ENCODE data around the gene TRPC4.

The TRPC4 gene

GRCh38 chr13:37662624-37663023 is 206.9 kb downstream of the TRPC4 start:
- no peaks in the 10 kb centered on the region for H3K27me3 ChIP-seq (ENCODE audit: insufficient read depth, poor library complexity, severe bottlenecking)
- H3K27ac ChIP-seq (replicated peaks): no peak overlapping the region
- TF ChIP-seq, protein P1, sequence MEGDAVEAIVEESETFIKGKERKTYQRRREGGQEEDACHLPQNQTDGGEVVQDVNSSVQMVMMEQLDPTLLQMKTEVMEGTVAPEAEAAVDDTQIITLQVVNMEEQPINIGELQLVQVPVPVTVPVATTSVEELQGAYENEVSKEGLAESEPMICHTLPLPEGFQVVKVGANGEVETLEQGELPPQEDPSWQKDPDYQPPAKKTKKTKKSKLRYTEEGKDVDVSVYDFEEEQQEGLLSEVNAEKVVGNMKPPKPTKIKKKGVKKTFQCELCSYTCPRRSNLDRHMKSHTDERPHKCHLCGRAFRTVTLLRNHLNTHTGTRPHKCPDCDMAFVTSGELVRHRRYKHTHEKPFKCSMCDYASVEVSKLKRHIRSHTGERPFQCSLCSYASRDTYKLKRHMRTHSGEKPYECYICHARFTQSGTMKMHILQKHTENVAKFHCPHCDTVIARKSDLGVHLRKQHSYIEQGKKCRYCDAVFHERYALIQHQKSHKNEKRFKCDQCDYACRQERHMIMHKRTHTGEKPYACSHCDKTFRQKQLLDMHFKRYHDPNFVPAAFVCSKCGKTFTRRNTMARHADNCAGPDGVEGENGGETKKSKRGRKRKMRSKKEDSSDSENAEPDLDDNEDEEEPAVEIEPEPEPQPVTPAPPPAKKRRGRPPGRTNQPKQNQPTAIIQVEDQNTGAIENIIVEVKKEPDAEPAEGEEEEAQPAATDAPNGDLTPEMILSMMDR (IDR thresholded peaks at IDR 0.05; ENCODE audit: insufficient read depth, low read length): no peak
- no peak for DNase-seq (ENCODE audit: low read depth in 1 of 2, low spot score in 1 of 2)
- H3K4me3 ChIP-seq (replicated peaks; ENCODE audit: insufficient read depth, low read length): no peak overlapping the region

GRCh38 chr13:37657956-37658355 is 211.6 kb downstream of the TRPC4 start:
- Histone ChIP-seq H3K27ac (replicated peaks) (no peak overlapping the region), H3K4me3 (replicated peaks; ENCODE audit: insufficient read depth, low read length) (no peak overlapping the region), H3K27me3 (ENCODE audit: insufficient read depth, poor library complexity, severe bottlenecking) (no peaks in the 10 kb centered on the region)
- DNase-seq (ENCODE audit: low read depth in 1 of 2, low spot score in 1 of 2): no peak
- TF ChIP-seq, protein P1 (IDR thresholded peaks at IDR 0.05; ENCODE audit: insufficient read depth, low read length): no peak
- TF ChIP-seq GABPA (IDR thresholded peaks at IDR 0.05; ENCODE audit: low read depth) (no peak), SPI1 (IDR thresholded peaks at IDR 0.05; ENCODE audit: borderline replicate concordance, low read depth) (no peak), REST (IDR thresholded peaks at IDR 0.05; ENCODE audit: insufficient replicate concordance, low read depth) (no peak), POLR2AphosphoS5 (IDR thresholded peaks at IDR 0.05; ENCODE audit: low read depth) (no peak)

DNA sequence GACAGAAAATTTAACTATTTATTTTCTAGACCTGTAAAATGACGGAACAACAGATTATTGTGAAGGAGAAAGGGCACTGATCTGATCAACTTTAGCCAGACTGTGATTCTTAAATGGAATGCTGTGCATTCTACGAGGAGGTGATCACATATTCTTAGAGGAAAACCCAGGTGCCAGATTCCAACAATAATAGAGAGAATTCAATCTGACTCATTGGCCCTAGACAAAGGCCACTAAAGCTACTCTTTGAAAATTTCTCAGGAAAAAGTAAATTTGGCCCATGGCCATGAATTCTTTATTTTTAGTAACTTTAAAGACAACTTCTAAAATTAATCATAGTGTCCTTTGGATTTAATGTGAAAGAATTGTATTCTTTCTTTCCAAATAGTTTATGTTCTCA is 212.4 kb downstream of the TRPC4 start:
- H3K27ac ChIP-seq (replicated peaks): no peak overlapping the region
- no peaks in the 10 kb centered on the region for H3K27me3 ChIP-seq (ENCODE audit: insufficient read depth, poor library complexity, severe bottlenecking)
- no peak for DNase-seq (ENCODE audit: low read depth in 1 of 2, low spot score in 1 of 2)
- no peak for TF ChIP-seq SPI1 (IDR thresholded peaks at IDR 0.05; ENCODE audit: borderline replicate concordance, low read depth)
- TF ChIP-seq POLR2AphosphoS5 (IDR thresholded peaks at IDR 0.05; ENCODE audit: low read depth): no peak
- TF ChIP-seq GABPA (IDR thresholded peaks at IDR 0.05; ENCODE audit: low read depth): no peak
- no peak for TF ChIP-seq REST (IDR thresholded peaks at IDR 0.05; ENCODE audit: insufficient replicate concordance, low read depth)
- TF ChIP-seq, protein P1 (IDR thresholded peaks at IDR 0.05; ENCODE audit: insufficient read depth, low read length): no peak
- no peak overlapping the region for H3K4me3 ChIP-seq (replicated peaks; ENCODE audit: insufficient read depth, low read length)

DNA sequence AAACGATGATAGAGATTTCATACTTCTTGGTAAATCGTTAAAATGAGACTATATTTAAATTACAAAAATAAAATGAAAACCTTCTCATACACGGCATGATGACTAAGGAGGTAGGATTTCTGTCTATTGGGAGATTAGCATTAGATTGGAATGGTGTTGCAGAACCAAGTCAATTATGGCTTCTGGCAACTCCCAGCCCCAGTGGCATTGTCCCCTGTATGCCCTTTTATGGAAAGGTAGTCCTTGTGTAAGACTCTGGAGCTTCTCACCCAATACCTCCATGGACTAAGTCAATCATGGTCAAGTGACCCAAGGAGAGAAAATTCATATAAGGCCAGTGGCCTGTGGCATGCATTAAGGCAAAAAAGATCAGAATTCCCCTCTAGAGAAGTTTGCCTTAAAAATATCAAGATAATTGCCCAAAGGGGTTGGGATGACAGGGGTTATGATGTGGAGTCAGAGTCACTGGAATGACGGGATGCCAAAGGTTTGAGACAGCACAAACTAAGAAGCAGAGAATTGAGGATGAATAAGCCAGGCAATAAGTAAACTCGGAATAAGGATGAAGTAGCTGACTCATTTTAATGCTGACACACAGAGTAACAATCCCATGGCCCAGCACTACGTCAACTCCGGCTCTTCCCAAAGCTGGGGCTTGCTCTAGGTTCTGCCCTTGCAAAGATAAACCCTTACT is 213.2 kb downstream of the TRPC4 start:
- no peak overlapping the region for H3K4me3 ChIP-seq (replicated peaks; ENCODE audit: insufficient read depth, low read length)
- no peaks in the 10 kb centered on the region for H3K27me3 ChIP-seq (ENCODE audit: insufficient read depth, poor library complexity, severe bottlenecking)
- no peak overlapping the region for H3K27ac ChIP-seq (replicated peaks)
- TF ChIP-seq REST (IDR thresholded peaks at IDR 0.05; ENCODE audit: insufficient replicate concordance, low read depth): no peak
- no peak for TF ChIP-seq SPI1 (IDR thresholded peaks at IDR 0.05; ENCODE audit: borderline replicate concordance, low read depth)
- no peak for TF ChIP-seq GABPA (IDR thresholded peaks at IDR 0.05; ENCODE audit: low read depth)
- TF ChIP-seq POLR2AphosphoS5 (IDR thresholded peaks at IDR 0.05; ENCODE audit: low read depth): no peak
- TF ChIP-seq, protein P1 (IDR thresholded peaks at IDR 0.05; ENCODE audit: insufficient read depth, low read length): no peak
- no peak for DNase-seq (ENCODE audit: low read depth in 1 of 2, low spot score in 1 of 2)
